Astrocyte (in vitro differentiated cells and primary cell): ENCODE results near the gene ARRDC1.

ENCODE experiments used
- CTCF ChIP-seq: IDR thresholded peaks from 2 replicates; pipeline ENCODE4 v1.5.1; 2011; ENCODE audit warnings: low read depth, mild to moderate bottlenecking, inconsistent platforms, low read length, moderate library complexity; ENCODE audit not compliant: insufficient read depth
- EZH2 ChIP-seq: IDR thresholded peaks from 2 replicates; pipeline ENCODE4 v1.6.1; 2012; ENCODE audit warnings: mild to moderate bottlenecking, low read length, inconsistent platforms; ENCODE audit not compliant: insufficient read depth

GRCh38 chr9:137605121-137606004 is at the start of gene ARRDC1:
- no peak for TF ChIP-seq CTCF
- TF ChIP-seq EZH2: no peak
